ENCODE data around the gene ADORA1.

The ADORA1 gene

GRCh38 chr1:203112475-203112874, 15.1 kb upstream of the ADORA1 start:
- no peak for DNase-seq (ENCODE audit: low read depth)
- H3K4me3 ChIP-seq (ENCODE audit: control insufficient read depth, low read depth, low read length): no peak overlapping the region
- no peak for TF ChIP-seq CTCF (IDR thresholded peaks at IDR 0.05; ENCODE audit: control insufficient read depth, insufficient read depth, low read depth, low read length, missing control alignments)

- no peak overlapping the region for H3K4me3 ChIP-seq (ENCODE audit: control insufficient read depth, low read depth, low read length)
- no peak for TF ChIP-seq CTCF (IDR thresholded peaks at IDR 0.05; ENCODE audit: control insufficient read depth, insufficient read depth, low read depth, low read length, missing control alignments)
- DNase-seq (ENCODE audit: low read depth): no peak
Measured at GRCh38 chr1:203113308-203113707, 14.2 kb upstream of the ADORA1 start.

GRCh38 chr1:203114202-203114601, 13.3 kb upstream of the ADORA1 start:
- no peak overlapping the region for H3K4me3 ChIP-seq (ENCODE audit: control insufficient read depth, low read depth, low read length)
- DNase-seq (ENCODE audit: low read depth): no peak
- TF ChIP-seq CTCF (IDR thresholded peaks at IDR 0.05; ENCODE audit: control insufficient read depth, insufficient read depth, low read depth, low read length, missing control alignments): no peak

GRCh38 chr1:203116091-203116820, 11.3 kb upstream of the ADORA1 start:
- DNase-seq (ENCODE audit: low read depth): no peak
- H3K4me3 ChIP-seq (ENCODE audit: control insufficient read depth, low read depth, low read length): no peak overlapping the region
- TF ChIP-seq CTCF (IDR thresholded peaks at IDR 0.05; ENCODE audit: control insufficient read depth, insufficient read depth, low read depth, low read length, missing control alignments): no peak

- H3K4me3 ChIP-seq (ENCODE audit: control insufficient read depth, low read depth, low read length): no peak overlapping the region
- no peak for DNase-seq (ENCODE audit: low read depth)
- TF ChIP-seq CTCF (IDR thresholded peaks at IDR 0.05; ENCODE audit: control insufficient read depth, insufficient read depth, low read depth, low read length, missing control alignments): peak; percentile 91
Measured at GRCh38 chr1:203117611-203118575, 9.6 kb upstream of the ADORA1 start.

- DNase-seq (ENCODE audit: low read depth): no peak
- TF ChIP-seq CTCF (IDR thresholded peaks at IDR 0.05; ENCODE audit: control insufficient read depth, insufficient read depth, low read depth, low read length, missing control alignments): no peak
- no peak overlapping the region for H3K4me3 ChIP-seq (ENCODE audit: control insufficient read depth, low read depth, low read length)
Measured at GRCh38 chr1:203120325-203121153, 7.0 kb upstream of the ADORA1 start.
